Cerebellar cortex (tissue), 1 donor: ENCODE data around the gene MAN1B1.

ENCODE experiments used
- DNase-seq: peaks from one replicate; pipeline ENCODE4 v3.0.0-alpha.2; 2015; ENCODE audit warnings: low spot score

The MAN1B1 gene

GRCh38 chr9:137068539-137069507 is 18.0 kb upstream of the MAN1B1 start:
- no peak for DNase-seq

- DNase-seq = no peak
These were observed 17.2 kb upstream of the MAN1B1 start for GRCh38 chr9:137069508-137070091.

GRCh38 chr9:137070201-137070905 is 16.4 kb upstream of the MAN1B1 start, which contains the start of gene SAPCD2:
Gene SAPCD2, minus strand, starts transcription at chr9:137070557. Its CDS starts 97 bp downstream, at chr9:137070460.
- DNase-seq = peak; percentile 86

GRCh38 chr9:137070906-137071275 is 15.9 kb upstream of the MAN1B1 start:
- DNase-seq = peak; percentile 42

GRCh38 chr9:137071282-137071681 is 15.5 kb upstream of the MAN1B1 start:
- DNase-seq = no peak

- DNase-seq = no peak
These were observed 12.8 kb upstream of the MAN1B1 start for GRCh38 chr9:137073992-137074399.

- DNase-seq = no peak
These were observed 12.0 kb upstream of the MAN1B1 start for GRCh38 chr9:137074657-137075274.

GRCh38 chr9:137075275-137075775 is 11.5 kb upstream of the MAN1B1 start:
- DNase-seq = no peak

- no peak for DNase-seq
These were observed 10.2 kb upstream of the MAN1B1 start for GRCh38 chr9:137076636-137077009.

GRCh38 chr9:137077010-137077747 is 9.6 kb upstream of the MAN1B1 start, which contains the start of gene UAP1L1:
Gene UAP1L1, plus strand, starts transcription at chr9:137077517. Its CDS starts 16 bp downstream, at chr9:137077533.
- DNase-seq = no peak

GRCh38 chr9:137077758-137078693 is 8.8 kb upstream of the MAN1B1 start:
- no peak for DNase-seq

- no peak for DNase-seq
These were observed 7.9 kb upstream of the MAN1B1 start for GRCh38 chr9:137078701-137079400.

GRCh38 chr9:137079401-137079787 is 7.4 kb upstream of the MAN1B1 start:
- DNase-seq = no peak

- no peak for DNase-seq
These were observed 6.3 kb upstream of the MAN1B1 start for GRCh38 chr9:137080260-137081122.

- DNase-seq = no peak
These were observed 4.4 kb upstream of the MAN1B1 start for GRCh38 chr9:137082222-137082924.

- no peak for DNase-seq
These were observed 3.9 kb upstream of the MAN1B1 start for GRCh38 chr9:137082925-137083290.

- DNase-seq = peak; percentile 46
These were observed 3.3 kb upstream of the MAN1B1 start for GRCh38 chr9:137083394-137084004.
